Heart left ventricle (tissue), 16 donors: ENCODE measurements around the gene FMO2. TPM values are rescaled to one million over a fixed set of nuclear protein-coding genes. Genes with fewer than 3 reads are reported as not detected.

Experiments
- ATAC-seq, 4 donors: fragments of 200-7000 bp; cut with Tn5 transposase; one replicate each; pipeline ENCODE4 v1.9.1; 2020 to 2022; ENCODE audit warnings: moderate library complexity in 4 of 4, mild to moderate bottlenecking in 3 of 4, moderate number of reproducible peaks in 1 of 4
- DNase-seq, 5 donors: peaks; one replicate each; pipeline ENCODE4 v3.0.0-alpha.2; 2020
- H3K27ac ChIP-seq, 12 donors: fragments of 200-600 bp; sonication (generic) in 4 of 12; one replicate each; pipeline versions ENCODE4 v1.5.0 to v1.8.0; 2016 to 2022; ENCODE audit warnings: mild to moderate bottlenecking in 2 of 12
- H3K27me3 ChIP-seq, 9 donors: fragments of 200-600 bp; sonication (generic) in 2 of 9; one replicate each; pipeline versions ENCODE4 v1.5.1 to v1.8.0; 2016 to 2022; ENCODE audit warnings: mild to moderate bottlenecking in 3 of 9
- H3K36me3 ChIP-seq, 9 donors: fragments of 200-600 bp; sonication (generic) in 2 of 9; one replicate each; pipeline versions ENCODE4 v1.5.0 to v1.8.0; 2018 to 2022; ENCODE audit warnings: mild to moderate bottlenecking in 2 of 9
- H3K4me1 ChIP-seq, 12 donors: fragments of 200-600 bp; sonication (generic) in 4 of 12; one replicate each; pipeline versions ENCODE4 v1.5.0 to v1.8.0; 2016 to 2022; ENCODE audit warnings: mild to moderate bottlenecking in 3 of 12
- H3K4me3 ChIP-seq, 12 donors: fragments of 200-600 bp; sonication (generic) in 4 of 12; one replicate each; pipeline versions ENCODE4 v1.5.0 to v1.8.0; 2017 to 2022; ENCODE audit warnings: mild to moderate bottlenecking in 9 of 12, moderate library complexity in 4 of 12
- H3K9me3 ChIP-seq, 12 donors: fragments of 200-600 bp; sonication (generic) in 4 of 12; one replicate each; pipeline versions ENCODE4 v1.5.0 to v1.8.0; 2016 to 2022; ENCODE audit warnings: mild to moderate bottlenecking in 1 of 12
- POLR2A ChIP-seq, 2 donors: fragments of 450-650 bp; IDR thresholded peaks; one replicate each; pipeline ENCODE4 v1.6.1; 2017; ENCODE audit warnings: antibody characterized with exemption in 2 of 2, mild to moderate bottlenecking in 2 of 2, moderate library complexity in 2 of 2
- WGBS, 4 donors: extraction: QIAGEN DNeasy Blood & Tissue Kit in 2 of 4; methylation state at CpG; one replicate each; pipeline versions ENCODE4 v1.1.5 to v1.1.7; 2013 to 2018; 5-methylcytosine and 5-hydroxymethylcytosine counted together
- intact Hi-C, 10 donors: fragments of 100-400 bp; cut with DNase I; formaldehyde crosslinking; loops; one replicate each; pipeline versions ENCODE4 v1.11.1 to v1.14.2; 2022
- polyA plus RNA-seq, 2 donors: library from polyadenylated mRNA; stranded (reverse); fragments of 200-250 nt; gene quantifications; one replicate each; pipeline ENCODE4 v1.2.3, GENCODE V29; 2013
- total RNA-seq, 9 donors: library from RNA; depleted of rRNA in 2 of 9; stranded (reverse); fragments of >200 nt in 2 of 9; fragmentation: NEBNext Ultra II Directional in 3 of 9; extraction: Animal tissue kit (Norgen Biotek cat#: 25700) in 3 of 9; gene quantifications; one replicate each; pipeline versions ENCODE4 v1.1.0 to v1.2.4, GENCODE V29; 2016 to 2023
- TF ChIP-seq, protein P1 (sequence below), 12 donors: fragments of 200-600 bp; sonication (generic) in 4 of 12; IDR thresholded peaks; one replicate each; pipeline versions ENCODE4 v1.5.0 to v1.8.0; 2018 to 2022; ENCODE audit warnings: antibody characterized with exemption in 12 of 12, mild to moderate bottlenecking in 5 of 12
- donor health status: ischemic (EF 13 %, LVEDD 7.1; RV severe dilation, severe dysfunction).
- donor health status: healthy with polysubstance abuse.
- donor health status: DM: no; HTN: yes; CAD: no.
- donor health status: DM: no; HTN: no; CAD: no.
- donor health status: ischemic (EF 25% LVEDD 6.9; RV normal size, moderate dysfunction).
- donor health status: ischemic (EF 25% LVEDD 5.7; RV mildly dilated, moderate dysfunction).
- donor health status: healthy.
- donor health status: DM: yes; HTN: yes; CAD: no.
- donor health status: ischemic (EF 35%, LVEDD 5.7; RV mildly dilated, moderate dysfunction).
- donor health status: nonischemic (EF 11% LVEDD 7.7; RV severe dilation, severe dysfunction).
- donor health status: DM: yes; HTN: yes; CAD: no.
- donor health status: PGD.
- donor health status: ischemic (EF 29% LVEDD 5.4; RV normal size, mild dysfunction).
- donor health status: nonischemic (EF 23%, LVEDD 6.1; RV moderate dilation, normal function).

Gene FMO2
- total and polyA plus RNA-seq, 11 donors, result 7.5 to 65.6 (median 28.6) TPM

DNA sequence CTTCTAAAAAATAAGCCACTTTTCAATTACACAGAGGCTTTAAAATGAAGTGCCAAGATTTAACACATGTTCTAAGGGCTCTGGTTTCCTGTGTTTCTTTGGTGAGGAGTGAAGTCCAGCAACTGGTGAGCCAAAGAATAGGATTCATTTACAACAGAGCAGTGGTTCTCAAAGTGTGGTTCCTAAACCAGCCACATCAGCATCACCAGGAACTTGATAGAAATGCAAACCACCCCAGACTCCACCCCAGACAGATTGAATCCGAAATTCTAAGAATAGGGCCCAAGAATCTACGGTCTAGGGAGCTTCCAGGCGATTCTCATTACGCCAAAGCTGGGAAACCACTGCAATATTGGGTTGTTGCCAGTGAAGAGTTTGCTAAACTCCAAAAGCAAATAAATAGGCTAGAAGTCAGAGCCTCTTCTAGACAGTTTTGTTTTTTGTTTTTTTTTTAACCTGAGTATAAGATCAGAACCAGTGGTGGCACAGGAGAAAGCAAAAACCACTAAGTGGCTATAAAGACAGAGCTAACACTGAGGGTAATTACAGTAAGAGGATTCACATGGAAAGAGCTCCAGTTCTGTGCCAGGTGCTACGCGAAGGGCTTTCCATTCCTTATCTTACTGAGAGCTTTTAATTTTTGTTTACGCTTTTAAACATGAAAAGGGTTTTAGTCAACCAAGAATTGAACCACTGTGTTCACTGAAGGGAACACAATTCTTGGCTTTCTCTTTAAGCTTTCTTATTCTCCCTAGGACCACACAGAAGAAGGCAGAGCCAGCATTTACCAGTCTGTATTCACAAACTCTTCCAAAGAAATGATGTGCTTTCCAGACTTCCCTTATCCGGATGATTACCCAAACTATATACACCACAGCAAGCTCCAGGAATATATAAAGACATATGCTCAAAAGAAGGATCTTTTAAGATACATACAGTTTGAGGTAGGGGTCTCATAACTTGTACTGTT is 42.4 kb upstream of the FMO2 start:
- ATAC-seq, result peak; percentile 45 to 74 (median 66)
- Histone ChIP-seq H3K9me3 (no peaks in the 10 kb centered on the region), H3K27ac (peak overlapping the region; percentile 79 to 94 (median 86)), H3K4me1 (peaks cover 0 to 70% (median 48%) of the 10 kb centered on the region in 12 donors), H3K36me3 (no peaks in the 10 kb centered on the region), H3K4me3 (peak overlapping the region in 7 of 12 donors; percentile 4 to 24 (median 19)), H3K27me3 (no peaks in the 10 kb centered on the region)
- DNase-seq, result peak in 4 of 5 donors; percentile 28 to 51 (median 39)
- intact Hi-C loops, result loop anchor here in 7 of 10 donors (1.0 to 5.0 kb wide), 6 partner anchors 35 to 68 kb away; partner anchors contain the start of gene FMO2 (in 4 of the 7)
- 37 to 61% (median 40%) methylated on average over 8 of the region's 8 CpGs for whole genome bisulfite sequencing, 4 donors
- TF ChIP-seq POLR2A (IDR thresholded peaks at IDR 0.05), result no peak
- TF ChIP-seq, protein P1, sequence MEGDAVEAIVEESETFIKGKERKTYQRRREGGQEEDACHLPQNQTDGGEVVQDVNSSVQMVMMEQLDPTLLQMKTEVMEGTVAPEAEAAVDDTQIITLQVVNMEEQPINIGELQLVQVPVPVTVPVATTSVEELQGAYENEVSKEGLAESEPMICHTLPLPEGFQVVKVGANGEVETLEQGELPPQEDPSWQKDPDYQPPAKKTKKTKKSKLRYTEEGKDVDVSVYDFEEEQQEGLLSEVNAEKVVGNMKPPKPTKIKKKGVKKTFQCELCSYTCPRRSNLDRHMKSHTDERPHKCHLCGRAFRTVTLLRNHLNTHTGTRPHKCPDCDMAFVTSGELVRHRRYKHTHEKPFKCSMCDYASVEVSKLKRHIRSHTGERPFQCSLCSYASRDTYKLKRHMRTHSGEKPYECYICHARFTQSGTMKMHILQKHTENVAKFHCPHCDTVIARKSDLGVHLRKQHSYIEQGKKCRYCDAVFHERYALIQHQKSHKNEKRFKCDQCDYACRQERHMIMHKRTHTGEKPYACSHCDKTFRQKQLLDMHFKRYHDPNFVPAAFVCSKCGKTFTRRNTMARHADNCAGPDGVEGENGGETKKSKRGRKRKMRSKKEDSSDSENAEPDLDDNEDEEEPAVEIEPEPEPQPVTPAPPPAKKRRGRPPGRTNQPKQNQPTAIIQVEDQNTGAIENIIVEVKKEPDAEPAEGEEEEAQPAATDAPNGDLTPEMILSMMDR (IDR thresholded peaks at IDR 0.05), result peak in 2 of 12 donors; percentile 12 to 20

DNA sequence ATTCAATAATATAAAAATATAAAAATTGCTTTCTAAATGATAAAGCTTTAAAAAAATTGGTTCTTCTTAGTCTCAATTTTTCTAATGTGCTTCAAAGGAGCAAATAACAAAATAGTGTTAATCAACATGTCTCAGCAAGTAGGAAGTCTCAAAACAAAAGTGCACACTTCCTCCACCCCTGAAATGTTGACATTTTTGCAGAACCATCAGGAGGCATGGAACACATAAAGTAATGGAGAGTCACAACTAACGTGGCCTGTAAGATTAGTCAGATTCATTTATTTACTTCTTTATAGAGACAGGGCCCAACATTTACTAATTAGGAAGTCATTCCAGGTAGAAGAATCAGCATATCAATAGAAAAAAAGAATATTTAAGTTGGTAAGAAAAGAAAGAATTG is 34.9 kb upstream of the FMO2 start:
- intact Hi-C loops, result no loop called here
- TF ChIP-seq POLR2A (IDR thresholded peaks at IDR 0.05), result no peak
- TF ChIP-seq, protein P1 (IDR thresholded peaks at IDR 0.05), result no peak
- H3K27ac ChIP-seq, result no peak overlapping the region
- peaks cover 0 to 8% (median 0%) of the 10 kb centered on the region in 12 donors for H3K4me1 ChIP-seq
- ATAC-seq, result no peak
- H3K27me3 ChIP-seq, result no peaks in the 10 kb centered on the region
- H3K9me3 ChIP-seq, result no peaks in the 10 kb centered on the region
- no peak for DNase-seq
- WGBS, 4 donors, result 89 to 94% (median 90%) methylated on average over 1 of the region's 1 CpG
- H3K4me3 ChIP-seq, result no peak overlapping the region
- no peaks in the 10 kb centered on the region for H3K36me3 ChIP-seq

DNA sequence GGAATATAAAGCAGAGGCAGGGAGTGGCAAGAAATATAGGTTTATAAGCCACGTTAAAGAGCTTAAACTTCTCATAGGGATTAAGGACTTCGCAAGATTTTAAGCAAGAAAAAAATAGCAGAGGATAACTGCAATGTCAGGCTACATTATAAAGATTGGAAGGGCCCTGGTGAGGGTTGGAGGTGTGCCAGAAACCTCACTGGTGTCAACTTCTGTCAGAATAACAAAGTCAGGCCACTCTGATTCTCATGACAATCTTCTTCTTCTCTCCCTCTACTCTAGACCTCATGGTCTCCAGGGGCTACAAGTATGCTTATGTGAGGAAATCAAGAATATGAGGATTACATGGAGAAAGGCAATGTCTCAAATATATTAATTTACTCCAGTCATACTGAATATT is 32.6 kb upstream of the FMO2 start:
- intact Hi-C loops, result no loop called here
- no peaks in the 10 kb centered on the region for H3K27me3 ChIP-seq
- no peaks in the 10 kb centered on the region for H3K36me3 ChIP-seq
- no peak overlapping the region for H3K27ac ChIP-seq
- ATAC-seq, result peak in 1 of 4 donors; percentile 26
- 48 to 56% (median 54%) methylated on average over 2 of the region's 2 CpGs for WGBS, 4 donors
- DNase-seq, result peak in 2 of 5 donors; percentile 43 to 52
- peaks cover 0 to 3% (median 0%) of the 10 kb centered on the region in 12 donors for H3K4me1 ChIP-seq
- no peaks in the 10 kb centered on the region for H3K9me3 ChIP-seq
- no peak overlapping the region for H3K4me3 ChIP-seq
- TF ChIP-seq POLR2A (IDR thresholded peaks at IDR 0.05), result no peak
- TF ChIP-seq, protein P1 (IDR thresholded peaks at IDR 0.05), result no peak

DNA sequence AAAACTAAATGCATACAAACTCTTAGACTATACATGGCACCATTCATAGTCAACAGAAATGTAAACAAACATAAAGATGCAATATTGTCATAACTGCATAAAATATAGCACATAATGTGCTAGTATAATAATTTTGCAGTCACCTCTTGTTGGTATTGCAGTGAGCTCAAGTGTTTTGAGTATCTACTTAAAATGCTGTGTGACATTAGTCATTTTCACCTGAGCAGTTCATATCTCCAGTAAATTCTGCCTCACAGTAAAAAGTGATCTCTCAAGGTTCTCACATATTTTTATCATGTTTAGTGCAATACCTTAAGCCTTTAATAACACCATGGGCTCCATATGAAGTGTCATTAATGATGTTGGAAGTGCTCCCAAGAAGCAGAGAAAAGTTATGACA is 29.6 kb upstream of the FMO2 start:
- DNase-seq (no peak), ATAC-seq (no peak)
- Histone ChIP-seq H3K9me3 (peaks cover 0 to 6% (median 0%) of the 10 kb centered on the region in 12 donors), H3K4me3 (no peak overlapping the region), H3K27me3 (no peaks in the 10 kb centered on the region), H3K4me1 (peaks cover 0 to 9% (median 1%) of the 10 kb centered on the region in 12 donors), H3K36me3 (no peaks in the 10 kb centered on the region), H3K27ac (no peak overlapping the region)
- TF ChIP-seq, protein P1 (IDR thresholded peaks at IDR 0.05), result no peak
- no peak for TF ChIP-seq POLR2A (IDR thresholded peaks at IDR 0.05)
- intact Hi-C loops, result no loop called here
